Mononuclear cell (primary cell): Measurements from ENCODE around the gene HSPA12B. TPM values are rescaled to one million over a fixed set of nuclear protein-coding genes. Genes with fewer than 3 reads are reported as not detected.

Experiments used
- H3K27me3 ChIP-seq: 2 replicates; pipeline ENCODE4 v1.6.0; 2011; ENCODE audit warnings: low read length, control low read depth; ENCODE audit not compliant: insufficient read depth
- H3K4me1 ChIP-seq: 2 replicates; pipeline ENCODE4 v1.5.1; 2011; ENCODE audit warnings: mild to moderate bottlenecking, low read length, control low read depth; ENCODE audit not compliant: insufficient read depth
- H3K4me3 ChIP-seq: 2 replicates; pipeline ENCODE4 v1.5.1; 2011; ENCODE audit warnings: mild to moderate bottlenecking, low read length, moderate library complexity
- H3K9me3 ChIP-seq: 2 replicates; pipeline ENCODE4 v1.5.1; 2011; ENCODE audit warnings: low read depth, mild to moderate bottlenecking, control low read depth, low read length
- total RNA-seq: library from RNA; depleted of rRNA; stranded (reverse); fragments of >200 nt; gene quantifications from one replicate; pipeline ENCODE4 v1.2.3, GENCODE V29; 2012

The HSPA12B gene, protein sequence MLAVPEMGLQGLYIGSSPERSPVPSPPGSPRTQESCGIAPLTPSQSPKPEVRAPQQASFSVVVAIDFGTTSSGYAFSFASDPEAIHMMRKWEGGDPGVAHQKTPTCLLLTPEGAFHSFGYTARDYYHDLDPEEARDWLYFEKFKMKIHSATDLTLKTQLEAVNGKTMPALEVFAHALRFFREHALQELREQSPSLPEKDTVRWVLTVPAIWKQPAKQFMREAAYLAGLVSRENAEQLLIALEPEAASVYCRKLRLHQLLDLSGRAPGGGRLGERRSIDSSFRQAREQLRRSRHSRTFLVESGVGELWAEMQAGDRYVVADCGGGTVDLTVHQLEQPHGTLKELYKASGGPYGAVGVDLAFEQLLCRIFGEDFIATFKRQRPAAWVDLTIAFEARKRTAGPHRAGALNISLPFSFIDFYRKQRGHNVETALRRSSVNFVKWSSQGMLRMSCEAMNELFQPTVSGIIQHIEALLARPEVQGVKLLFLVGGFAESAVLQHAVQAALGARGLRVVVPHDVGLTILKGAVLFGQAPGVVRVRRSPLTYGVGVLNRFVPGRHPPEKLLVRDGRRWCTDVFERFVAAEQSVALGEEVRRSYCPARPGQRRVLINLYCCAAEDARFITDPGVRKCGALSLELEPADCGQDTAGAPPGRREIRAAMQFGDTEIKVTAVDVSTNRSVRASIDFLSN
- total RNA-seq: not detected

DNA sequence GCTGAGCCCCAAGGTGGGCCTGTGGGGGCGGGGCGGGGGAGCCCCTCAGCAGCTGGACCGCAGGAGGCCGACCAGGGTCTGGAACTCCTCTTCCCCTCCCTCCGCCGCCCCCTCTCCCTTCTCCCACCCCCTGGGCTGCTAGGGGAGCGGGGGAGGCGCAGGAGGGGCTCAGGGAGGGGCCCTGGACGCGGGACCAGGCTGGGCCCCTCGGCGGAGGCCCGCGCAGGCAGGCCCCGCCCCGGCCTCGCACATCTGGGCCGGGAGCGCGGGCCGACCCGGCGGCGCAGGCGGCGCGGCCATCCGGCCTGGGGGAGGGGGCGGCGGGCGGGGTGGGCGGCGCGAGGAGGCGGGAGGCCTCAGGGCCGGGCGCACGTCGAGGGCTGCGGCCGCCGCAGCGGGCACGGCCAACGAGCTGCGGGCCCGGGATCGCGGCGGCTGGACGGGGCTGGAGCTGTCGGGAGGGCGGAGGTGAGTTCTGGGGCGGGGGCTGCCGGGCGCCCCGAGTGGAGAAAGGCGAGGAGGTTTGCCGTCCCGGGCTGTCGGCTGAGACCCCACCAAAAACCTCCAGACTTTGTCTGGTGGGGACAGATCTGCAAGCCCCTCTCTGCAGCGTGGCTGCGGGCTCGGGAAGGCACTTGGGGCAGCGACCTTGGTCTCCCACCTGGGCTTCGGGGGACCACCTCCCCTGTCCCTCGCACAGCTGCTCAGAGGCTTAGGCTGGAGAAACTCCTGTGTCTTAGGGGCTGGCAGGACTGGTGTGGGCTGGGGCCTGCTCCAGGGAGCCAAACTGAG lies at the start of gene HSPA12B:
Gene HSPA12B, plus strand, starts transcription at position 359 of the 792 bp plus-strand sequence. CDS start 5,990 bp downstream, outside the sequence.
- Histone ChIP-seq H3K4me3 (no peak within 1 kb of the TSS), H3K27me3 (peaks cover 18% of the 10 kb centered on the region), H3K4me1 (no peaks in the 10 kb centered on the region), H3K9me3 (no peaks in the 10 kb centered on the region)

DNA sequence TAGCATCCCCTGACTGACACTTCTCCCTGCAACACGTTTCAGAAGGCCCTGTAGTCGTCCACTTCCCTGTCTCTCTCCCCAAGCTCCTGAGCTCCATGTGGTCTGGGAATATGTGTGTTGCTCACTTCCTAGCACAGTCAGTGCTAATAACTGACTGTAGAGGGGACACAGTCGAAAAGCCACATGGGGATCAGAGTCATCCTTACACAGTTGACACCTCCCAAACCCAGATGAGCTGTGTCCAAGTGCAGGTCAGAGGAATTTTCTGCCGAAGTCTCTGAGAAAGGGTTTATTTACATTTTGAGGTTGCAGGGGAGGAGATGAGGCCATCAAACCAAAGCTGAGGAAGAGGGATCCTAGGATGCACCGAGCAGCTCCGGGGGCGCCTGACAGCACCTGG lies 47.1 kb upstream of the HSPA12B start:
- Histone ChIP-seq H3K27me3 (peaks cover 24% of the 10 kb centered on the region), H3K4me3 (no peak overlapping the region), H3K4me1 (no peaks in the 10 kb centered on the region), H3K9me3 (no peaks in the 10 kb centered on the region)

DNA sequence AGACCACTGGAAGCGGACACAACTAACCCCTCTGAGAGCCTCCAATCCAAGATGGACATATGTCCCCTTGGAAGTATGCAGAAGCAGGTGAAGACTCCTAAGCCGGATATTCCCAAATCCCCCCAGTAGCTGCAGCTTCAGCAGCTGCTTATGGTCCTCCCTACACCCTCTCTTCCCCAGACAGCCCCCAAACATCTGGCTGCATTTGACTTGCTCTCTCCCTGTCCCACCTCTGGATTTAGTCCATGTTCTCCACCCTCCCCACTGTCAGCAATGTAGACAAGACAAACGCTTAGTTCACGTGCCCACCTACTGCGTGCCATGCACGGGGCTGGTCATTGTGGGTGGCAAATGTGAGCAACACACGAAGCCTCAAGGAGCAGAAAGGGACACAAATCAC lies 46.1 kb upstream of the HSPA12B start:
- Histone ChIP-seq H3K4me1 (no peaks in the 10 kb centered on the region), H3K9me3 (no peaks in the 10 kb centered on the region), H3K27me3 (peaks cover 18% of the 10 kb centered on the region), H3K4me3 (no peak overlapping the region)

DNA sequence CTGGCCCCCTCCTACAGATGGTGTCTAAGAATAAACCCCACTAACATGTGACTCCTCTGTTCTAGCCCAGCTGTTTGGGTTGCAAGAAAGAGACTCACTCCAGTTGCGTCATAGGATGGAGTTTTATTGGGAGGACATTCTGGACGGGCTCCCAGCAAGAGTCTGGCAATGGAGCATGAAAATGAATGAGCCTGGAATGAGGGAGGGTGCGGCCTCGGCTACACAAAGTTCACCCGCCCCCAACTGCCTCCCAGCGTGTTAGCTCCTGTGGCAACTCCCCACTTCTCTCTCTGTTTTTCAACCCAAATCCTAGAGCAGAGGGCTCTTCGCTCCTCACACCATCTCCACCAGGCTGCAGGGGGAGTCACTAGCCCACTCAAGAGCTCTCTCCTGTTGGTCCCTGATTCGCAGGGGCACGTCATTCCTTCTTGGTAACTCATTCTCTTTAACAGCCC lies 45.6 kb upstream of the HSPA12B start:
- no peaks in the 10 kb centered on the region for H3K9me3 ChIP-seq
- no peak overlapping the region for H3K4me3 ChIP-seq
- peaks cover 14% of the 10 kb centered on the region for H3K27me3 ChIP-seq
- H3K4me1 ChIP-seq: no peaks in the 10 kb centered on the region

DNA sequence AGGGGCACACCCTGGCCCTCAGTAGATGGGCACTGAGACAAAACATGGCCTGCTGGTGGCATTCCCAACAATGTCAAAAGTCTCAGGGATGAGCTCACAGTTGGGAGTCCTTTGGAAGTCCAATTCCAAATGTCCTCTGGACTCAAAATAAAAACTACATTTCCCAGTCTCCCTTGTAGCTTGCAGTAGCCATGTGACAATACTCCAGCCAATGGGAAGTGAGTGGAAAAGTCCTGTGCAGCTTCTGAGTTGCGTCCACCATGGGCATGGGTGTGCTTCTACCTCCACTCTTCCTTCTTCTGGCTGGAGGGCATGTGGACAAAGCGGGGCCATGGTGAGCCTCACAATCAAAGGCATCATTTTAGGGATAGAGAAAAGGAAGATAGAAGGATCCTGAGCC lies 44.8 kb upstream of the HSPA12B start:
- Histone ChIP-seq H3K4me1 (no peaks in the 10 kb centered on the region), H3K4me3 (no peak overlapping the region), H3K27me3 (peaks cover 9% of the 10 kb centered on the region), H3K9me3 (no peaks in the 10 kb centered on the region)

DNA sequence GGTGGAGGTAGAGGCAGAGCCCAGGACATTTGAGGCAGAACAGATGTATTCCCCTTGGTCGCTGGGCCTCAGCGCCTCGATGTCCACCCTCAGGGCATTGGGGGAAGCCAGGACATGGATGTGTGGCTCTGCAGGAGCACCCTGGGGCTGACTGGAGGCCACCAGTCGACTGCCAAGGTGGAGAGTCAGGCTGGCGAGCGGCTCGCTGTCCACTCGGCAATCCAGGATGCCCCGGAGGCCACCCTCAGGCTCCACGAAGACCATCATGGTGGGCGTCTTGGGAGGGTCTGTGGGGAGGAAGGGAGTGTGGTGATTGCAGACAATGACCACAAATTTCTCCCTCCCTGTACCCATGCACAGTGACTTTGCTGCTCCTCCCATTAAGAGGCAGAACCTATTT lies 42.5 kb upstream of the HSPA12B start:
- Histone ChIP-seq H3K27me3 (peaks cover 4% of the 10 kb centered on the region), H3K9me3 (no peaks in the 10 kb centered on the region), H3K4me3 (no peak overlapping the region), H3K4me1 (no peaks in the 10 kb centered on the region)

DNA sequence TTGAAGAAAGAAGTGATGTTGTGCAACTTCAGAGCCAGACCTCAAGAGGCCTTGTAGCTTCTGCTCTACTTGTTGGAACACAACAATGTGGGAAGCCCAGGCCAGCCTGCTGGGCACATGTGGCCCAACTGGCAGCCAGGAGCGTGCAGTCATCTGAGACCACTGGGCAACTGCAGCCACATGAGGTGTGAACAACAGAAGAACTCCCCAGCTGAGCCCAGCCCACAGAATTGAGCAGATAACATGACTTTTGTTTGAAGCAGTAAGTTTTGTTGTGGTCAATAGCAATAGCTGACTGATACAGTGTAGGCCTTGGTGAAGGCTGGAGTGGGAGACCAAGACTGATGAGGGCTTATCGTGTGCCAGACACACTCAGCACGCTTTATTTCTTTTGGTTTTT lies 42.1 kb upstream of the HSPA12B start:
- Histone ChIP-seq H3K9me3 (no peaks in the 10 kb centered on the region), H3K4me1 (no peaks in the 10 kb centered on the region), H3K27me3 (no peaks in the 10 kb centered on the region), H3K4me3 (no peak overlapping the region)

DNA sequence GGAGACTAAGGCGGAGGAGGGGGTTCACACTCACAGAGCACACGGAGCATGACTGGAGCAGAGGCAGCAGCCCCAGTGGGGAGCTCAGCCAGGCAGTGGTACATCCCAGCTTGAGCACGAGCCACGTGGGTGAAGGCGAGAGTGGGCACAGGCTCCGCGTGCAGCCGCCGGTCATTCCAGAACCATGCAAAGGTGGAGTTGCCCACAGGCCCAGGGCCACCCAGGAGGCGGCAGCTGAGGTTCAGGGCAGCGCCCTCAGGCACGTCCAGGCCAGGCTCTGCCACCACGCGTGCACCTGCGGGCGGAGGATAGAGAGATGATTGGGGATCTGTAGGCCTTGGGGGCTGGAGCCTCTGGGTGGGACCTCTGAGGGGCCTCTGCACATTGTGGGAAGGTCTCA lies 41.2 kb upstream of the HSPA12B start:
- H3K9me3 ChIP-seq: no peaks in the 10 kb centered on the region
- no peaks in the 10 kb centered on the region for H3K4me1 ChIP-seq
- no peak overlapping the region for H3K4me3 ChIP-seq
- no peaks in the 10 kb centered on the region for H3K27me3 ChIP-seq

DNA sequence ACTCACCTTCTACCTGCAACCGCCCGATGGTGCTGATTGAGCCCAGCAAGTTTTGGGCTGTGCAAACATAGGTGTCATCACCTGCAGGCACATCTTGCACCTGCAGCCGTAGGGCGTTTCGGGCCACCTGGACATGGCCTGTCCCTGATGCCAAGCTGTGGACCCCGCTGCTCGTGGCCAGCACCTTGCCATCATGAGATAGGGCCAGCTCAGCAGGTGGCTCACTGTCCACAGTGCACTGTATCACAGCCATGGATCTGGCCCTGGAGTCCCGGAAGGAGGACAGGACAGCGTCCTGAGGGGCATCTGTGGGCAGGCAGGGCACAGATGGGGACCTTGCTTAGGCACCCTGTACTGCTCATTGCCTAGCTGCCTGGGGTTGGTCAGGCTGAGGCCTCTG lies 40.6 kb upstream of the HSPA12B start:
- Histone ChIP-seq H3K27me3 (no peaks in the 10 kb centered on the region), H3K4me3 (no peak overlapping the region), H3K4me1 (no peaks in the 10 kb centered on the region), H3K9me3 (no peaks in the 10 kb centered on the region)

DNA sequence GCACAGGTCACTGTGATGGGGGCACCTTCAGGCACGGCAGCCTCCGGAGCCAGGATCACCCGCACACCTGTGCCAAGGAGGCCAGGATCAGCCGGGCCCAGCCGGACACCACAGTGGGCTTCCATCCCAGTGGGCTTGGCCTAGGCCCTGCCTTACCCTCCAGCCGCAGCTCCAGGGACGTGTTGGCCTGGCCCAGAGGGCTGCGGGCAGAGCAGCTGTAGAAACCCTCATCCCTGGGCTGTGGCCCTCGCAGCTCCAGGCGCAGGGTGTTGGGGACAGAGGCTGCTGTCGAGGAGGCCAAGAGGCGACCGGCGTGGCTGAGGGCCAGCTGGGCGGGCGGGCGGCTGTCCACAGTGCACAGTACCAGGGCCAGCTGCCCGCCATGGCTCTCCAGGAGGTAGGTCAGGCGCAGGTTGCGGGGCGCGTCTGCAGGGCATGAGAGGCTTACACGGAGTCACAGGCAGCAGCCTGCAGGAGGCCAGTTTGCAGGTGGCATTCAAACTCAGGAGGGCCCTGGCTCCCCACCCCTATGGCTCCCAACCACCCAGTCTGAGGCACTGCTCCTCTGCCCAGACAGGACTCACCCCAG lies 39.7 kb upstream of the HSPA12B start:
- Histone ChIP-seq H3K4me3 (no peak overlapping the region), H3K9me3 (no peaks in the 10 kb centered on the region), H3K4me1 (no peaks in the 10 kb centered on the region), H3K27me3 (no peaks in the 10 kb centered on the region)

DNA sequence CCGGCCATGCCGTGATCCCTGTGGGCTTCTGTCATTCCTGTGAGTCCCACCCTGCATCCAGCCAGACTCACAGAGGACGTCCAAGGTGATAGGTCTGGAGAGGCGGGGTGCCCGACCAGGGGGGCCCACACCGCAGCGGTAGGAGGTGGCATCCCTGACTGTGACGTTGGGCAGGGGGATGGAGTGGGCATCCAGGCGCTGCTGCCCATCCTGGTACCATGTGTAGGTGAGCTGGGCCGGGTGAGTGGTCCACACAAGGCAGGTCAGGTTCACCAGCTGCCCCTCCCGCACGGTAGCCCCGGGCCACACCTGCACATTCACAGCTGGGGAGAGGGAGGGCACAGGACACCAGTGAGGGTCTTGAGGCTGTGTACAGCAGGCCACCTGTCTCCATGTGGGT lies 39.1 kb upstream of the HSPA12B start:
- no peaks in the 10 kb centered on the region for H3K27me3 ChIP-seq

DNA sequence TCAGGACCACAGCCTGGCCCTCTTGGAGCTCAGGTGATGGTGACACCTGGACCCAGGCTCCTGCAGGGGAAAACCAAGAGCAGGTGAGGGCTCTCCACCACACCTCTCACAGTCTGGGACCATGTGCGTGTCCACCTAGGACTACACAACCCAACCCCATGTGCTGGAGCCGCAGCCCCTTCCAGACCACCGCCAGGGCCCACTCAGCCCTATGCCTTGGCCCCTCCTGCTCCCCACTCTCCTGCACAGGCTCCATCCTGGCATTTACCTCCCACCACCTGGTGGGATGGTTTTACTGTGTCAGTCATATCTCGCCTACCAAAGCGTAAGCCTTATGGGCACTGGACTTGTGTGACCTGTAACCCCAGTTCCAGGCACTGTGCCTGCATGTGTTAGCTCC lies 37.6 kb upstream of the HSPA12B start:
- Histone ChIP-seq H3K27me3 (no peaks in the 10 kb centered on the region), H3K4me3 (no peak overlapping the region), H3K4me1 (no peaks in the 10 kb centered on the region), H3K9me3 (no peaks in the 10 kb centered on the region)

More for the DNA sequence above, 39.1 kb upstream of the HSPA12B start:
- Histone ChIP-seq H3K9me3 (no peaks in the 10 kb centered on the region), H3K4me3 (no peak overlapping the region), H3K4me1 (no peaks in the 10 kb centered on the region)

DNA sequence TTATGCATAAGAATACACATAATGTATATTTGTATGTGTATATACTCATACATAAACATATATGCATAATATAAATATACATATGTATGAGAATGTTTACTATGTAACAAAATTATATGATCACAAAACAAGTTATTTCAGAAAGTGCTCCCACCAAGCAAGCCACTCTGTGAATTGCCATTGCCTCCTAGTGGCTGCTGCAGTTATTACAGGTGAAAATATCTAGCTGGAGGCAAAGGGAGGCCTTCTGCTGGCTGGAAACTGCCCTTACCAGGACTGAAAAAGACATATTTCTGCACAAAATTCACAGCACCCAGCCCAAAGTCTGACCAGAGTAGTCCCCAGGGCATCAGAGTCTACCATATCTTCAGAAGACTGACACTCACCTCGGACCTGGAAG lies 36.3 kb upstream of the HSPA12B start:
- H3K4me3 ChIP-seq: no peak overlapping the region
- H3K27me3 ChIP-seq: no peaks in the 10 kb centered on the region
- no peaks in the 10 kb centered on the region for H3K4me1 ChIP-seq
- H3K9me3 ChIP-seq: no peaks in the 10 kb centered on the region

DNA sequence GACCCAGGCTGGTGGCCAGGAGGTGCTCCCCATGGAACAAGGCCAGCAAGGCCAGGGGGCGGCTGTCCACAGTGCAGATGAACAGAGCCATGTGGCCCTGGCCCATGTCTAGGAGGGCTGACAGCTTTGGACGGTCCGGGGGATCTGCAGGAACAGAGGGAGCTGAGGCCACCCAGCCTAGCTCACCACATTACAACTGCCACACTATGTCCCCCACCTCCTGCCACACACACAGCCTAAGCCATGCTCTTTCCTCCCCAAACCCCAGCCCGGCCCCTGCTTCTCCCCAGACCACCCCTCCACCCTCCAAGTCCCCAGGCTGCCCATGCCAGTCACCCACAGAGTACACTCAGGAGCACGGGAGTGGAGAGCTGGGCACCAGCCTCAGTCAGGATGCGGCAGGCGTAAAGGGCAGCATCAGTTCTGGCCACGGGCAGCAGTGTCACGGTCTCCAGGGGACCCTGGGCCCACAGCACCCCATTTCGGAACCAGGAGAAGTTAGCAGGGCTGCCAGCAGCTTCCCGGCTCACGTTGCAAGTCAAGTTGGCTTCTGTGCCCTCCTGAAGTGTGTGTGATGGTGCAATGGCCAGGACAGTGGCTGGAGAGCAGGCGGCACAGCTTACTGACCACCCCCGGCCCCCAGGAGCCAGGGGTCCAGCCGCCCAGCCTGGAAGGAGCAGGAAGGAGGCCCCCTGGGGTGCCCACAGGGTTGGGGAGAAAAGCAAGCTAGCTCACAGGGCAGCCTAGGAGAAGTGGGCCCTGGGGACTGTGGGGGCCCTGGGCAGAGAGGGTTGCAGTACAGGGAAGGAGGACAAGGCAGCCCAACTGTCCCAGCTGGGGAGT lies 35.5 kb upstream of the HSPA12B start:
- Histone ChIP-seq H3K4me1 (no peaks in the 10 kb centered on the region), H3K27me3 (no peaks in the 10 kb centered on the region), H3K4me3 (no peak overlapping the region), H3K9me3 (no peaks in the 10 kb centered on the region)
